Gastroesophageal sphincter (tissue), 2 donors: Measurements from ENCODE around the gene ADAMTS17.

Source experiments
- EP300 ChIP-seq: sonication (generic); formaldehyde crosslinking; IDR thresholded peaks from one replicate; pipeline ENCODE4 v1.6.1; 2017; ENCODE audit warnings: antibody characterized with exemption, mild to moderate bottlenecking
- POLR2A ChIP-seq, 2 donors: fragments of 450-650 bp; IDR thresholded peaks; one replicate each; pipeline ENCODE4 v1.6.1; 2017; ENCODE audit warnings: antibody characterized with exemption in 2 of 2, mild to moderate bottlenecking in 2 of 2, moderate library complexity in 1 of 2

DNA sequence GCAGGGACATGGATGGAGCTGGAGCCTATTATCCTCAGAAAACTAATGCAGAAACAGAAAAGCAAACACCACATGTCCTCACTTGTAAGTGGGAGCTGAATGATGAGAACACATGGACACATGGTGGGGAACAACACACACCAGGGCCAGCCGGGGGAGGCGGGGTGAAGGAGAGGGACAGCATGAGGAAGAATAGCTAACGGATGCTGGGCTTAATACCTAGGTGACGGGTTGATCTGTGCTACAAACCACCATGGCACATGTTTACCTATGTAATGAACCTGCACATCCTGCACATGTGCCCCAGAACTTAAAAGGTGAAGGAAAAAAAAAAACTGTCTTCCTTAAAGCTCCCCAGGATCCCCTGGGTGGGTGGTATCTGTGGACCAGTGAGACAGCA is 87.1 kb downstream of the ADAMTS17 start:
- no peak for TF ChIP-seq POLR2A (IDR thresholded peaks at IDR 0.05)
- TF ChIP-seq EP300: no peak
